ENCODE results near the gene ACIN1. TPM values are rescaled to one million over a fixed set of nuclear protein-coding genes. Genes with fewer than 3 reads are reported as not detected.
A peak's percentile ranks its signal among the peaks of the same experiment; 100 is the strongest.

ACIN1 gene
- total and polyA plus RNA-seq, 9 of the 15 experiments (the other 6 are each of a cell fraction or from before 2014, with no cell fraction given): 5.0 to 196 (median 129) TPM

GRCh38 chr14:23095196-23096108 lies 516 bp upstream of the ACIN1 start, which contains the start of gene C14orf119 (continued):
- TF ChIP-seq UBTF (IDR thresholded peaks at IDR 0.05; ENCODE audit: borderline replicate concordance in 1 of 2, low read depth in 2 of 2, low read length in 2 of 2) (no peak), MECOM (CRISPR knock-in tag; IDR thresholded peaks at IDR 0.05) (no peak), POU5F1 (IDR thresholded peaks at IDR 0.05; ENCODE audit: borderline replicate concordance, low read depth, low read length, partially characterized antibody) (no peak), CBX8 (IDR thresholded peaks at IDR 0.05; ENCODE audit: borderline replicate concordance, extremely low read depth, low read depth, low read length, poor library complexity, severe bottlenecking) (no peak), TRIM28 (IDR thresholded peaks at IDR 0.05) (no peak), DDX20 (tag; IDR thresholded peaks at IDR 0.05; ENCODE audit: low read depth) (no peak), CHD2 (IDR thresholded peaks at IDR 0.05; ENCODE audit: low read depth, low read length) (no peak), GABPB1 (CRISPR knock-in tag; IDR thresholded peaks at IDR 0.05) (peak; percentile 68; the same call in 1 of the 2 replicates), ESRRB (CRISPR knock-in tag; IDR thresholded peaks at IDR 0.05; ENCODE audit: borderline replicate concordance) (no peak), ZBTB34 (CRISPR knock-in tag; IDR thresholded peaks at IDR 0.05) (no peak), GTF2B (IDR thresholded peaks at IDR 0.05; ENCODE audit: extremely low read depth, insufficient read length) (no peak), TOE1 (IDR thresholded peaks at IDR 0.05; ENCODE audit: borderline replicate concordance) (peak; percentile 63; the same call in 1 of the 2 replicates), TOE1 (CRISPR knock-in tag; IDR thresholded peaks at IDR 0.05; ENCODE audit: borderline replicate concordance, low read depth) (no peak), HSF4 (CRISPR knock-in tag; IDR thresholded peaks at IDR 0.05; ENCODE audit: borderline replicate concordance) (no peak), ZNF143 (CRISPR knock-in tag; IDR thresholded peaks at IDR 0.05) (no peak), ZNF121 (CRISPR knock-in tag; conservative IDR thresholded peaks at IDR 0.05) (no peak), HES1 (IDR thresholded peaks at IDR 0.05; ENCODE audit: low read depth) (no peak), EP300 (IDR thresholded peaks at IDR 0.05; ENCODE audit: low read length) (peak; percentile 37; the same call in 1 of the 2 replicates), ATF1 (CRISPR knock-in tag; IDR thresholded peaks at IDR 0.05) (no peak), ATF1 (tag; IDR thresholded peaks at IDR 0.05) (peak; percentile 89), ZNF3 (CRISPR knock-in tag; IDR thresholded peaks at IDR 0.05) (no peak), MAZ (CRISPR knock-in tag; conservative IDR thresholded peaks at IDR 0.05 in 1 of 2, IDR thresholded peaks at IDR 0.05 in 1 of 2) (peak; percentile 49 to 59; a peak in 2 of 4 replicates), ZNF124 (CRISPR knock-in tag; IDR thresholded peaks at IDR 0.05) (no peak)

All from K562 (cell line).